ENCODE results near the gene RAB6C.
"Not testable (repeated sequence)": the region's sequence is repeated elsewhere in the genome, so short reads cannot be mapped to it uniquely, and the experiment has no call there.

The RAB6C gene

DNA sequence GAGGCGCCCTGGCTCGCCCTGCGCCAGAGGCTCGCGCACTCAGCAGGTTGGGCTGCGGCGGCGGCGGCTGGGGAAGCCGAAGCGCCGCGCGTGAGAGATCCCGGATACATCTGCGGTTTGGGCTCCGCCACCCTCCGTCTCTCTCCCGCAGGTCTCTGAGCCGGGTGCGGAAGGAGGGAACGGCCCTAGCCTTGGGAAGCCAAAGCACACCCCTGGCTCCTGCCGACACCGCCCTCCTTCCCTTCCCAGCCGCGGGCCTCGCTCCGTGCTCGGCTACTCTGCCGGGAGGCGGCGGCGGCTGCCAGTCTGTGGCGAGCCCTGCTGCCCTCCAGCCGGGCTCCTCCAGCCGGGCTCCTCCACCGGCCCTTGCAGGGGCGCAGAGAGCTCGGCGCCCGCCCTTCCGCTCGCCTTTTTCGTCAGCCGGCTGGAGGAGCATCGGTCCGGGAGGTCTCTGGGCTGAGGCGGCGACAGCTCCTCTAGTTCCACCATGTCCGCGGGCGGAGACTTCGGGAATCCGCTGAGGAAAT is at the start of gene RAB6C:
TSS of gene RAB6C (plus strand) at position 38 of the 527 bp plus-strand sequence. CDS start at position 488, 450 bp downstream.
- not testable (repeated sequence) for DNase-seq (ENCODE audit: low read depth)

DNA sequence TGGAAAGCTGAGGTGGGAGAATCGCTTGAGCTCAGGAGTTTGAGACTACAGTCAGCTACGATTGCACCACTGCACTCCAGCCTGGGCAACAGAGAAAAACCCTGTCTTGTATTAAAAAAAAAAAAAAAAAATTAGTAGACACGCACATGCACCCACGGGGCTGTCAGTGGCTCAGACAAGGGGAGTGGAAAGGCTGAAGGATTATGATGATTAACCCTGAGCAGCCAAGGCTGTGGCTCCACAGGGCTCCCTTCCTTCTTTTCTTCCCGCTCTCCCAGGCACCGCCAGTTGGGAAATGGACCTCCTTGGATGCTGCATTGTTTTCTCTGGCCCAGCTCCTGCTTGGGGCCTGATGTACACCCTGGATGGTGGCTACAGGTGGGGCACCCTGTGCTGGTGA is 49.0 kb upstream of the RAB6C start:
- DNase-seq (ENCODE audit: low read depth) = no peak

- not testable (repeated sequence) for DNase-seq (ENCODE audit: low read depth)
Measured at GRCh38 chr2:129933387-129933786, 46.1 kb upstream of the RAB6C start.

DNA sequence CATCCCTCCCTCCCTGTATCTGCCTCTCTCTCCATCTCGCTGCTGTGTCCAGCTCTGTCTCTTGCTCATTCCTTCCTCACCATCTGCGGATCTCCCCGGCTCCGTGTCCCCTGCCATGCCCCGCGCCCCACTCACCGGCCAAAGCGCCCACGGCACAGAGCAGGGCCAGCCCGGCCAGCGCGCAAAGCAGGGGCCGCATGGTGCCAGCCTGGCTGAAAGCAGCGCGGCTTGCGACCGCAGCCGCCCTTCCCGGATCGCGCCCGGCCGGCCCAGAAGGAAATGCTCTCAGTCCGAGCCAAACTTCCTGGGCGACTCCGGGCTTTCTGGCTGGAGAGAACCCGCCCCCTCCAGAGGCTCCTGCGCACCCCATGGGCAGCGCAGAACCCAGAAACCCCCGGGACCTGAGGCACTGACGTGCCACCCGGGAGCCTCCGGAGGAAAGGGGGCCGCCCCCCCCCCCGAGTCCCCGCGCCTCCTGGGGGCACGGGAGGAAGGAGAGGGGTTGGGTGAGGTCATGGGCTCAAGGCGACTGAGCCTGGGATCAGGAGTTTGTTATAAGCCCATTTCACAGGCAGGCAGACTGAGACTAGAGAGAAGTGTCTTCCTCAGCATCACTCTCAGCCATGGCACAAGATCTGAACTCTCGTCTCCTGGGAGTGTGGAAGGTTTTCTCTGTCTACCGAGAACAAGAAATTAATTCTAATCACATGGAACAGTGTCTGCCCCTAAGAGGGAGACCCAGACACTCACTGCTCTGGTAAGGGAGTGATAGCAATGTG is 45.2 kb upstream of the RAB6C start:
- no peak for DNase-seq (ENCODE audit: low read depth)

- no peak for DNase-seq (ENCODE audit: low read depth)
Measured at GRCh38 chr2:129935118-129935517, 44.3 kb upstream of the RAB6C start.

DNA sequence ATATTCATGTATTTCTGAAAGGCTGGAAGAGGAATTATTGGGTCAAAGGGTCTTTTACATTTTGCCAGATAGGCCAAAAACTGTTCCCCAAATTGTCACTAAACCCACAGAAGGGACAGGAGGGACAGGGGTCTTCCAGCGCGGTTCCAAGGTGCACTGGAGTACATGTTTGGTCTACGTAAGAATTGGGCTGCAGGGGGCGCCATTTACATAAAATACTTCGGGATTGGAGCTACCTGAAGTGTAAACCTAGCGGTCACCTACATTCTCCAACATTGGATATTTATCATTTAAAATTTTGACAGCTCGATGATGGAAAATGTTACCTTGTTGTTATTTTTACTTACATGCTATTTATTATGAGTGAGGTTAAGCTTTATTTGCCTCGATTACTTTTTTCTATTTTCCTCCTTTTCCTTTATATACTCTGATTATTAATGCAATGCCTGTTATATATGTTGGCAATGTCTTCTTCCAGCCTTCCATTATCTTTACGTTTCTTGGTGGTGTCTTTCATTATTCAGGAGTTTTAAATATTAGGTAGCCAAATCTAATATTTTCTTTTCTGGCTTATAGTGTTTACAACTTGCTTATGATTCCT is 43.0 kb upstream of the RAB6C start:
- no peak for DNase-seq (ENCODE audit: low read depth)

GRCh38 chr2:129938850-129939471 is 40.5 kb upstream of the RAB6C start:
- not testable (repeated sequence) for DNase-seq (ENCODE audit: low read depth)

DNA sequence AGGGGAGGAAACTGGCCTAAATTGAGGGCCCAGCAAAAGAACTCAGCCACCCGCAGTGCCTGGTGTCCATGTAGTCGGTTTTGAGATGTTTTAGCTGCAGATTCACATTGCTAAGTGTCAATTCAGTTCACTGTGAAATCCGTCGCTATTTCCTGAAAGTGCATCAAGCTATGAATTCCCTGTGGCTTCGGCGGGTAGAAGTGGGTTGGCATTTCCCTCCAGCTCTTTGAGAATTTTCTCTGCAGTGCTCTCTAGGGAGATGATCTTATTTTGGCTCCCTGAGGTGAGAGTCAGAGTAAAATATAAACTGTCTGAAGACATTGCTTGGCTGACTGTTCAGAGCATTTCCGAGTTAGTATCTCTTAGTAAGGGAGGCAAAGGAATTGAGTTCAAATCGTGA is 36.0 kb upstream of the RAB6C start:
- not testable (repeated sequence) for DNase-seq (ENCODE audit: low read depth)

- DNase-seq (ENCODE audit: low read depth) = no peak
Measured at GRCh38 chr2:129945557-129945956, 33.9 kb upstream of the RAB6C start.

GRCh38 chr2:129947712-129948111 is 31.8 kb upstream of the RAB6C start:
- not testable (repeated sequence) for DNase-seq (ENCODE audit: low read depth)

DNA sequence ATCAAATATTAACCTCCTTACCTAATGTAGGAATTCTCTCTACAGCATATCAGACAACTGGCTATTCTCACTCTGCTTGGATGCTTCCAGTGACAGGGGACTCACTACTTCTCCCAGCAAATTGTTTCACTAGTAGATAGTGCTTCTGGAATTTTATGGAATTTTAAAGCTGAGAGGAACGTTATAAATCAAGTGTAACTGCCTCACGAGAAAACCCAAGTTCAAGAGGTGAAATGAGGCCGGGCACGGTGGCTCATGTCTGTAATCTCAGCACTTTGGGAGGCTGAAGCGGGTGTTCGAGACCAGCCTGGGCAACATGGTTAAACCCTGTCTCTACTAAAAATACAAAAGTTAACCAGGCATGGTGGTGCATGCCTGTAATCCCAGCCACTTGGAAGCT is 23.3 kb upstream of the RAB6C start:
- not testable (repeated sequence) for DNase-seq (ENCODE audit: low read depth)

DNA sequence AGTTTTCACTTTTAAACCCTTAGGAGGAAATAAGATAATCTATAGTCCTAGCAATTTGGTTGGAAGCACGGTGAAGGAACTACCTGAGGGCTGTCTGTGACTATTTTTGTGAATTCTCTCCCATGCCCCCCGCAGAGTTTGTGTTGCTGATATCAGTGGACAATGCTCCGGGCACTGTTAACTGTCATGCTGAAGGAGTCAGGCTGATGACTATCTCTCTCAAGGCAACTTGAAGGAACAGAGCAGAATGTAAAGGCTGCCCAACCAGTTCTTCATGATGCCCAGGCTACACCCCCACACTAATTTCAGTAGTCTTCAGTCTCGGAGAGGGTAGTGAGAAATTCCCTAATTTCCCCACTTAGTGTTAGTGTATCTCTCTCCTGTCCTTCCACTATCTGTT is 21.6 kb upstream of the RAB6C start:
- DNase-seq (ENCODE audit: low read depth) = no peak

DNA sequence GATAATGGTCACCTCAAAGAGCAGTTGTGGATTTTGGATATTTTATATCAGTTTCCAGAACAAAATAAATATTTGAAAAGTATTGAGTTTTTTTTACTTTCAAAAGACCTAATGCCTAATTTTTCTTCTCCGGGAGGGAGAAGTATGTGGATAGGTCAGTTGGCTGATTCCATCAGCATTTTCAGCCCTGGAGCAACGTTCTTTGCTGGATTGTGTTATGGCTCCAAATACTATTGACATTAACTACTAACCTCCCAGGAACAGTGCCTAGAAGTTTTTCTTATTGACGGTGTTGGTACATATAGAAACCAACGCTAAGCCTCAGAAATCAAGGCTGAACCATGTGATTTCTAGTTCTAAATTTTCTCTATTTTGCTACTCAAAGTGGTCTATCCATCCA is 20.7 kb upstream of the RAB6C start:
- DNase-seq (ENCODE audit: low read depth) = not testable (repeated sequence)

- not testable (repeated sequence) for DNase-seq (ENCODE audit: low read depth)
Measured at GRCh38 chr2:129968605-129969004, 10.9 kb upstream of the RAB6C start.

DNA sequence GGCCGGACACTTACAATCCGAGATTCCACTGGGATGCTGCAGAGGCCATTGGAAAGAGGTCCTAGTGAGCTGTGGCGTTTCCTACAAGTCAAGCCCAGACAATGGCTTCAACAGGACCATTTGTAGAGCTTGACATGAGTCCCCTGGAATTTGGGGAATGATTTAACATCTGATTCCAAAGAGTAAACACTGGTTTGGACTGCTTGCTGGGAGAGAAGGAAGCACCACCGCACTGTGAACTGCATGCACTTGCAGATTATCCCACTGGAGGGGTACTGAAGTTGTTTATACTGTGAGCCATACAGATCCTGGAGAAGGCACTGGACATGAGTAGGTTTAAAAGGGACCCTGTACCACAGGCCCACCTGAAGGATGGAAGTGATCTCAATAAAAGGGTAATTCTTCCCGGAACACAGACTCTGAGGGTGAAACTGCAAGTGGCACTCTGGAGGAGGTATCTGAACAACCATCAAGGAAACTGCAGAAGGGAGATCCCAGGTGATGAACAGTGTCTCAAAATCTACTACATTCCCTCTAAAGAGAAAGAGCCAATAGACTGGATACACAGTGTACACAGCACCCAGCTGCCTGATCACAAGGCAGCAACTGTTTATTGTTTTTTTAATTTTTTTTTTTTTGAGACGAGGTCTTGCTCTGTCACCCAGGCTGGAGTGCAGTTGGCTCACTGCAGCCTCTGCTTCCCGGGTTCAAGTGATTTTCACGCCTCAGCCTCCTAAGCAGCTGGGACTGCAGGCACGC is 4.3 kb upstream of the RAB6C start:
- no peak for DNase-seq (ENCODE audit: low read depth)

GRCh38 chr2:129976969-129977368 is 2.5 kb upstream of the RAB6C start:
- DNase-seq (ENCODE audit: low read depth) = not testable (repeated sequence)

DNA sequence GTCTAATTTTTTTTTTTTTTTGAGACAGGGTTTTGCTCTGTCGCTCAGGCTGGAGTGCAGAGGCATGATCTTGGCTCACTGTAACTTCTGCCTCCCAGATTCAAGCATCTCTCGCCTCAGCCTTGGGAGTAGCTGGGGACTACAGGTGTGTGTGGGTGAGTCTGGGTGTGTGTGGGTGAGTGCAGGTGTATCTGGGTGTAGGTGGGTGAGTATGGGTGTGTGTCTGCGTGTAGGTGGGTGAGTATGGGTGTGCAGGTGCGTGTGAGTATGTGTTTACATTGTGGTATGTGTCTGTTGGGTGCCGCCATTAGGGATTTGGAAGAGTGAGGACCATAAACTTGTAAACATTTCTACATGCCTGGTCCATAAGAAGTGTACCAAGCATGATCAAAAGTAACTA is 1.5 kb upstream of the RAB6C start:
- no peak for DNase-seq (ENCODE audit: low read depth)

GRCh38 chr2:129980246-129980645 is 780 bp downstream of the RAB6C start:
- DNase-seq (ENCODE audit: low read depth) = not testable (repeated sequence)

- DNase-seq (ENCODE audit: low read depth) = not testable (repeated sequence)
Measured at GRCh38 chr2:129981689-129982088, 2.2 kb downstream of the RAB6C start.

DNA sequence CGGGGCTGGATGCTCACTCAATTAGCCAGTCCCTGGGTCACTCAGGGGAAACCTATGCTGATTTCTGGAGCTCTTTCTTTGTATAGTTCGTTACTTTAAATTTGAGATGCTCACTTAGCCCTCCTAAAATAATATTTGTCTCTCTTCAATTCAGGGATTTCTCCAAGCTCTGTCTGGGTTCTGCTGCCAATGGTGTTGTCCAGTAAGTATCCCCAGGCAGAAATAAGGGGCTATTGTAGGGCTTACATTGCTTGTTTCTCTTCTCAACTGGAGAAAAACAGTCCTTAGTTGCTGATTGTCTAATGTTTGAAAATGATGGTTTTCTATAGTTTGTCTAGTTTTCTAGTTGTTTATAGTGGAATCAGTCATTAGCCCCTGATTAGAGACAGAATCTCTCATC is 5.0 kb downstream of the RAB6C start:
- no peak for DNase-seq (ENCODE audit: low read depth)

- DNase-seq (ENCODE audit: low read depth) = not testable (repeated sequence)
Measured at GRCh38 chr2:129992415-129993006, 13.0 kb downstream of the RAB6C start.

DNA sequence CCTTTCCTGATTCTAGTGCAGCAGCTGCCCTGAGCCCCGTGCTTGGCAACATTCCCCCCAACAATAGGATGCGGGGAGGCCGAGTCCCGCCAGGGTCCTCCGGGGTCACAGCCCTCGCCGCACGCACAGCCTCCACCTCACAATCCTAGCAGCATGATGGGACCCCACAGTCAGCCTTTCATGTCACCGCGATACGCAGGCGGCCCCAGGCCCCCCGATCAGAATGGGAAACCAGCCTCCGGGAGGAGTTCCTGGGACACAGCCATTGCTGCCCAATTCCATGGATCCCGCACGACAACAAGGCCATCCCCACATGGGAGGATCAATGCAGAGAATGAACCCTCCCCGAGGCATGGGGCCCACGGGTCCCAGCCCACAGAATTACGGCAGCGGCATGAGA is 13.7 kb downstream of the RAB6C start:
- not testable (repeated sequence) for DNase-seq (ENCODE audit: low read depth)
